CD4-positive, alpha-beta memory T cell (primary cell): ENCODE measurements around the gene KMT2D. TPM values are rescaled to one million over a fixed set of nuclear protein-coding genes. Genes with fewer than 3 reads are reported as not detected.

ENCODE experiments used
- polyA plus RNA-seq, 2 donors: library from polyadenylated mRNA; unstranded; fragments of 300-500 nt; fragmentation: Illumina TruSeq; gene quantifications; one replicate each; pipeline ENCODE4 v1.2.3, GENCODE V29; 2021
- total RNA-seq, 2 experiments: library from RNA; stranded (reverse); gene quantifications; one replicate each; pipeline ENCODE4 v1.2.3, GENCODE V29; 2021

Gene KMT2D
- total and polyA plus RNA-seq, 4 experiments from 2014 or later = 0.16 to 159 (median 79.8) TPM

Other genes with a start within 250 kb of the KMT2D start
- gene CACNB3, start 242.3 kb downstream of the KMT2D start, total RNA-seq = 10 to 100 TPM; 17.2 to 17.9 TPM
- 1 to 10 TPM; 1.5 to 4.0 TPM for gene CACNB3, start 242.3 kb downstream of the KMT2D start, polyA plus RNA-seq
- gene DDX23, start 208.6 kb downstream of the KMT2D start, total RNA-seq = 100 to 1,000 TPM; 154 to 158 TPM
- gene DDX23, start 208.6 kb downstream of the KMT2D start, polyA plus RNA-seq = 10 to 100 TPM; 14.3 to 57.2 TPM
- gene RND1, start 194.9 kb downstream of the KMT2D start, total RNA-seq = 1 to 10 TPM in 1 of 2 experiments, under 1 TPM in 1; 0.89 to 1.4 TPM
- 1 to 10 TPM in 1 of 2 donors, under 1 TPM in 1; 0.85 to 2.6 TPM for gene RND1, start 194.9 kb downstream of the KMT2D start, polyA plus RNA-seq
- gene FKBP11, start 135.3 kb downstream of the KMT2D start, total RNA-seq = 10 to 100 TPM; 77.7 to 81.1 TPM
- gene FKBP11, start 135.3 kb downstream of the KMT2D start, polyA plus RNA-seq = 100 to 1,000 TPM; 212 to 238 TPM
- 10 to 100 TPM; 69.8 to 77.5 TPM for gene ARF3, start 103.3 kb downstream of the KMT2D start, total RNA-seq
- 10 to 100 TPM; 22.6 to 31.2 TPM for gene ARF3, start 103.3 kb downstream of the KMT2D start, polyA plus RNA-seq
- gene WNT10B, start 89.1 kb downstream of the KMT2D start, total RNA-seq = 10 to 100 TPM; 12.9 to 13.0 TPM
- under 1 TPM; 0.56 to 0.72 TPM for gene WNT10B, start 89.1 kb downstream of the KMT2D start, polyA plus RNA-seq
- gene WNT1, start 82.5 kb downstream of the KMT2D start, total RNA-seq = 1 to 10 TPM; 1.8 to 2.8 TPM
- gene WNT1, start 82.5 kb downstream of the KMT2D start, polyA plus RNA-seq = 1 to 10 TPM in 1 of 2 donors, under 1 TPM in 1; 0.55 to 1.1 TPM
- not detected for gene DDN, start 61.4 kb downstream of the KMT2D start, total RNA-seq
- not detected for gene DDN, start 61.4 kb downstream of the KMT2D start, polyA plus RNA-seq
- gene PRKAG1, start 42.0 kb downstream of the KMT2D start, total RNA-seq = 10 to 100 TPM; 48.9 to 53.7 TPM
- 10 to 100 TPM; 47.8 to 50.3 TPM for gene PRKAG1, start 42.0 kb downstream of the KMT2D start, polyA plus RNA-seq
- gene RHEBL1, start 9.2 kb upstream of the KMT2D start, total RNA-seq = 1 to 10 TPM; 2.7 to 2.9 TPM
- 10 to 100 TPM in 1 of 2 donors, 1 to 10 TPM in 1; 9.2 to 10.5 TPM for gene RHEBL1, start 9.2 kb upstream of the KMT2D start, polyA plus RNA-seq
- under 1 TPM; 0.35 to 0.44 TPM for gene DHH, start 34.0 kb upstream of the KMT2D start, total RNA-seq
- not detected for gene DHH, start 34.0 kb upstream of the KMT2D start, polyA plus RNA-seq
- gene LMBR1L, start 50.1 kb upstream of the KMT2D start, total RNA-seq = 100 to 1,000 TPM; 222 to 226 TPM
- 10 to 100 TPM; 35.9 to 46.5 TPM for gene LMBR1L, start 50.1 kb upstream of the KMT2D start, polyA plus RNA-seq
- 100 to 1,000 TPM; 332 to 361 TPM for gene TUBA1B, start 70.6 kb upstream of the KMT2D start, total RNA-seq
- 100 to 1,000 TPM; 411 to 573 TPM for gene TUBA1B, start 70.6 kb upstream of the KMT2D start, polyA plus RNA-seq
- gene TUBA1A, start 128.3 kb upstream of the KMT2D start, total RNA-seq = 100 to 1,000 TPM in 1 of 2 experiments, 10 to 100 TPM in 1; 97.5 to 102 TPM
- 100 to 1,000 TPM; 164 to 315 TPM for gene TUBA1A, start 128.3 kb upstream of the KMT2D start, polyA plus RNA-seq
- 10 to 100 TPM; 50.6 to 51.2 TPM for gene TUBA1C, start 204.3 kb upstream of the KMT2D start, total RNA-seq
- gene TUBA1C, start 204.3 kb upstream of the KMT2D start, polyA plus RNA-seq = 10 to 100 TPM; 55.6 to 58.0 TPM
- under 1 TPM in 1 of 2 experiments, not detected in 1; 0.39 TPM for gene PRPH, start 234.4 kb upstream of the KMT2D start, total RNA-seq
- under 1 TPM in 1 of 2 donors, not detected in 1; 0.87 TPM for gene PRPH, start 234.4 kb upstream of the KMT2D start, polyA plus RNA-seq